22Rv1 (cell line): Measurements from ENCODE around the gene ASTN2.

ENCODE experiments used
- ZFX ChIP-seq: fragments of 450-650 bp; IDR thresholded peaks from 2 replicates; pipeline ENCODE4 v1.6.1; 2017; ENCODE audit warnings: antibody characterized with exemption, borderline replicate concordance
- TF ChIP-seq, protein P1 (sequence below): fragments of 450-650 bp; IDR thresholded peaks from 2 replicates; pipeline ENCODE4 v1.5.1; 2017; ENCODE audit warnings: mild to moderate bottlenecking

DNA sequence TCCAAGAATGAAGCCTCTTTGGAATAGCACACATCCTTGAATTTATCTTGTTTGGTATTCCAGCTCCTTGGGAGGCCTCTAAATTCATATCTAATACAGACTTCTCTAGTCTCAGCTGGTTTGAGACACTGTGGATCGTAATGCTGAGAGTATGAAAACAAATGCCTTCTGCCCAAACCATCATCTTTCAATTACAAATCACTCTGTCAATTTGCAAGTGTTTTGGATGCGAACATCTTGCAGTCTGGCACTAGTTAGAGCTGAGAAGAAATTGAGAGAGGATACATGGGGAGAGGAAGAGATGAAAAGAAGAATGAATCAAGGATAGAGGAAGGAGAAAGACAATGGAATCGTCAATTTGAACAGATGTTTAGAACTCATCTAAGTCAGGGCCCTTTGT, 342.6 kb downstream of the ASTN2 start:
- TF ChIP-seq, protein P1, sequence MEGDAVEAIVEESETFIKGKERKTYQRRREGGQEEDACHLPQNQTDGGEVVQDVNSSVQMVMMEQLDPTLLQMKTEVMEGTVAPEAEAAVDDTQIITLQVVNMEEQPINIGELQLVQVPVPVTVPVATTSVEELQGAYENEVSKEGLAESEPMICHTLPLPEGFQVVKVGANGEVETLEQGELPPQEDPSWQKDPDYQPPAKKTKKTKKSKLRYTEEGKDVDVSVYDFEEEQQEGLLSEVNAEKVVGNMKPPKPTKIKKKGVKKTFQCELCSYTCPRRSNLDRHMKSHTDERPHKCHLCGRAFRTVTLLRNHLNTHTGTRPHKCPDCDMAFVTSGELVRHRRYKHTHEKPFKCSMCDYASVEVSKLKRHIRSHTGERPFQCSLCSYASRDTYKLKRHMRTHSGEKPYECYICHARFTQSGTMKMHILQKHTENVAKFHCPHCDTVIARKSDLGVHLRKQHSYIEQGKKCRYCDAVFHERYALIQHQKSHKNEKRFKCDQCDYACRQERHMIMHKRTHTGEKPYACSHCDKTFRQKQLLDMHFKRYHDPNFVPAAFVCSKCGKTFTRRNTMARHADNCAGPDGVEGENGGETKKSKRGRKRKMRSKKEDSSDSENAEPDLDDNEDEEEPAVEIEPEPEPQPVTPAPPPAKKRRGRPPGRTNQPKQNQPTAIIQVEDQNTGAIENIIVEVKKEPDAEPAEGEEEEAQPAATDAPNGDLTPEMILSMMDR, result no peak
- TF ChIP-seq ZFX, result no peak
